Small intestine (tissue), 7 donors: ENCODE data around the gene COG7. TPM values are rescaled to one million over a fixed set of nuclear protein-coding genes. Genes with fewer than 3 reads are reported as not detected.
"Not testable (repeated sequence)": the region's sequence is repeated elsewhere in the genome, so short reads cannot be mapped to it uniquely, and the experiment has no call there.

Experiments
- DNase-seq, 2 donors: peaks; one replicate each; pipeline versions ENCODE4 v3.0.0 to v3.0.0-alpha.2; 2013
- FAIRE-seq: peaks from 2 replicates; lab custom pipeline; 2012; peaks lifted over from hg19 to GRCh38; lab: Jason Lieb, UNC
- H3K27ac ChIP-seq, 3 donors: one replicate each; pipeline ENCODE4 v1.5.1; 2013; ENCODE audit warnings: low read length in 2 of 3, mild to moderate bottlenecking in 2 of 3, control low read depth in 1 of 3, inconsistent platforms in 1 of 3, low read depth in 1 of 3, moderate library complexity in 1 of 3
- H3K27me3 ChIP-seq, 3 donors: one replicate each; pipeline ENCODE4 v1.6.1; 2013; ENCODE audit warnings: low read length in 3 of 3, inconsistent platforms in 1 of 3; ENCODE audit not compliant: control insufficient read depth in 3 of 3, insufficient read depth in 3 of 3
- H3K36me3 ChIP-seq, 3 donors: one replicate each; pipeline ENCODE4 v1.6.1; 2013; ENCODE audit warnings: low read length in 3 of 3, inconsistent platforms in 1 of 3, low read depth in 1 of 3, mild to moderate bottlenecking in 1 of 3, moderate library complexity in 1 of 3; ENCODE audit not compliant: control insufficient read depth in 3 of 3, insufficient read depth in 2 of 3
- H3K4me1 ChIP-seq, 3 donors: one replicate each; pipeline ENCODE4 v1.6.1; 2013; ENCODE audit warnings: low read length in 2 of 3, inconsistent platforms in 1 of 3, low read depth in 1 of 3, mild to moderate bottlenecking in 1 of 3, moderate library complexity in 1 of 3; ENCODE audit not compliant: control insufficient read depth in 3 of 3, insufficient read depth in 2 of 3
- H3K4me3 ChIP-seq, 3 donors: one replicate each; pipeline ENCODE4 v1.5.1; 2013; ENCODE audit warnings: low read length in 3 of 3, control low read depth in 1 of 3, inconsistent platforms in 1 of 3, low read depth in 1 of 3, mild to moderate bottlenecking in 1 of 3, moderate library complexity in 1 of 3
- H3K9me3 ChIP-seq, 2 donors: one replicate each; pipeline ENCODE4 v1.6.1; 2013; ENCODE audit warnings: low read depth in 1 of 2, low read length in 1 of 2; ENCODE audit not compliant: control insufficient read depth in 2 of 2, insufficient read depth in 1 of 2
- WGBS, 3 donors: extraction: QIAGEN DNeasy Blood & Tissue Kit; methylation state at CpG; one replicate each; pipeline ENCODE4 v1.1.7; 2013; 5-methylcytosine and 5-hydroxymethylcytosine counted together
- polyA plus RNA-seq, 4 donors: library from polyadenylated mRNA; stranded (reverse) in 3 of 4; unstranded in 1 of 4; fragments of 200-250 nt in 3 of 4; fragments of 120-200 nt in 1 of 4; gene quantifications; one replicate each; pipeline versions ENCODE4 v1.2.1 to v1.2.3, GENCODE V29; 2013
- donor health status: healthy with polysubstance abuse.
- donor health status: control.
- donor health status: control.
- donor health status: Bipolar disorder and iron deficiency.
- donor health status: healthy.

Gene COG7
- polyA plus RNA-seq, 4 donors = 15.7 to 21.9 (median 17.3) TPM

DNA sequence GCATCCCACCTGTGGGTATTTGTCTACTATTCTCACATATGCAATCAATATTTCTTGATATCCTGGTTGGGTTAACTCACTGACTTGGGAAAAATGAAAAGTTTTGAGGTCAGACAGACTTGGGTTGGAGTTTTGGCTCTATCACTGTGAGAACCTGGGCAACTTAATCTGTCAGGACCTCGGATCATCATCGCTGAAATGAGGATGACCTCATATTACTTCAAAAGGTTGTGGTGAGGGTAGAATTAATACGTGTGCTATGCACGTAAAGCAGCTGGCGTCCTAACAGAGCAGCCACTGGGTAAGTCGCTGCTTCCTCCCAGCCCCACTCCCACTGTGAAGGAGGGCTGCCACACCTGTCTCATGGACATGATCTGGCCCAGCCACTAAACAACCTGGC is 57.3 kb downstream of the COG7 start:
- Histone ChIP-seq H3K9me3 (no peaks in the 10 kb centered on the region), H3K27ac (no peak overlapping the region), H3K36me3 (peaks cover 15 to 57% (median 28%) of the 10 kb centered on the region in 3 donors), H3K4me3 (no peak overlapping the region), H3K27me3 (no peaks in the 10 kb centered on the region), H3K4me1 (no peaks in the 10 kb centered on the region)
- FAIRE-seq (no peak), DNase-seq (no peak)
- WGBS, 3 donors = 95 to 98% (median 96%) methylated on average over 6 of the region's 6 CpGs

DNA sequence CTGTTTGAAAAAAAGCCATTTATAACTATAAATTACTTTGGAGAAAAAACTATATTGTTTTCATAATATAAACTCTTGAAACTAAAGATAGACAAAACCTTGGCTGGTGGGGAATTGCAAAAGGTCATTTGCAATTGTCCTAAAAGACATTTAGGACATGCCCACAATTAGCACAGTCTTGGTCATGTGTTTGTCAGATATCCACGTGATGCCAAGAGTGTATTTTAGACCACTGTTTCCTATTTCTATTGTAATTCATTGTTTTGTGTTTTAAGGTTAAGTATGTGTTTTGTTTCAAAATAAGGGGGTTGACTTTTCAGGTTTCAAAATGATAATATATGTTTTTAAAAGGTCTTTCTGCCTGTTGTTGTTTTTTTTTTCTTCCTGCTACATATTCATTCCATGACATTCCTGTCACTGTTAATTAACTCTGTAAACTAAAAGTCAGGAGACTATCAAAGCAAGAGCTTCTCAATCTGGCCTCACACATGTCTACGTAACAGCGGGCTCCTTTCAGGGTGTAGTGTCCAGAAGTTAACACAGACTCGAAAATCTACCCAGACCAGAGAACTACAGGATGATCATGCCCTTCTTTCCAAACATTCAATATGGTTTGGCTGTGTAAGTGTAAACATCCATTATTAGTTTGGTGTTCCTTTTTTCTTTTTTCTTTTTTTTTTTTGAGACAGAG is 58.7 kb downstream of the COG7 start:
- Histone ChIP-seq H3K4me3 (no peak overlapping the region), H3K9me3 (no peaks in the 10 kb centered on the region), H3K4me1 (no peaks in the 10 kb centered on the region), H3K36me3 (peaks cover 16 to 58% (median 25%) of the 10 kb centered on the region in 3 donors), H3K27ac (no peak overlapping the region), H3K27me3 (no peaks in the 10 kb centered on the region)
- no peak for DNase-seq
- FAIRE-seq = no peak
- 74 to 95% (median 86%) methylated on average over 4 of the region's 4 CpGs for WGBS, 3 donors

GRCh38 chr16:23392223-23392600 is 60.8 kb downstream of the COG7 start:
- Histone ChIP-seq H3K4me3 (no peak overlapping the region), H3K27ac (no peak overlapping the region), H3K36me3 (peaks cover 16 to 52% (median 19%) of the 10 kb centered on the region in 3 donors), H3K9me3 (no peaks in the 10 kb centered on the region), H3K27me3 (no peaks in the 10 kb centered on the region), H3K4me1 (no peaks in the 10 kb centered on the region)
- DNase-seq (no peak), FAIRE-seq (no peak)
- 90 to 96% (median 94%) methylated on average over 6 of the region's 6 CpGs for WGBS, 3 donors

DNA sequence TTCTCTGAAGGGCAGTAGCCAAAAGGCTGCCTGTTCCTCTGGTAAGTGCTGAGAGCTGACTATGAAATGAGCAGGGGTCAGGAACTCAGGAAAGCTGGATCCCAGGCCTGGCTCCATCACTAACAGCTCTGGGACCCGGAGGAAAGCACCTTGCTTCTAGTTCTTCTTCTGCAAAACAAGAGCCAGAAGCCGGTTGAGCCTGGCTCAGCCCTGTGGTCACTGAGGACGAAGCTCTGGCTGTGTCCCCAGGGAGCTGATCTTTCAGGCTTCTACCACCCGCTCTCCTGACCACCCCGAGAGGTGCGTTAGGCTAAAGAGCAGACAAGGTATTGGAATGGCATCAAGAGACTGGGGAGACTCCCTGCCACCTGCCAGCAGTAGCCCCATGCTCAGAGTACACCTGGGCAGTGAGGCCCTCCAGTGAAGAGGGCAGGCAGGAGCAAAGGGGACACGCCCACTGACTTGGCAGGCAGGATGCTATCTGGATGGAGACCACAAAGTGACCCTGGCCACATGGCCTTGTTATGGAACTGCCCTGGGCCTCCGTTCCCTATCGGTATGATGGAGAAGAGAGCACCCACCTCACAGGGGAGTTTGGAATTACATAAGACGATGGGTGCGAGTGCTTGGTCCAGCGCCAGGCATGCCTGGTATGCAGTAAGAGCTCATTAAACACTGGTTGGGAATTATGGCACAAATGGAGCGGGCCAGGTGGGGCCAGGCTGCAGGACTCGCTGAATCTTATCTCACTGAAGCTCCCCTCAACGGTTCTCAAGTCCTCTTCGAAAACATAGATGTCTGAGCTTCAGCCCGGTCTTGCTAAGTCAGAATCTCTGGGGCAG is 61.4 kb downstream of the COG7 start:
- DNase-seq = no peak
- 94 to 96% (median 95%) methylated on average over 17 of the region's 17 CpGs for WGBS, 3 donors

DNA sequence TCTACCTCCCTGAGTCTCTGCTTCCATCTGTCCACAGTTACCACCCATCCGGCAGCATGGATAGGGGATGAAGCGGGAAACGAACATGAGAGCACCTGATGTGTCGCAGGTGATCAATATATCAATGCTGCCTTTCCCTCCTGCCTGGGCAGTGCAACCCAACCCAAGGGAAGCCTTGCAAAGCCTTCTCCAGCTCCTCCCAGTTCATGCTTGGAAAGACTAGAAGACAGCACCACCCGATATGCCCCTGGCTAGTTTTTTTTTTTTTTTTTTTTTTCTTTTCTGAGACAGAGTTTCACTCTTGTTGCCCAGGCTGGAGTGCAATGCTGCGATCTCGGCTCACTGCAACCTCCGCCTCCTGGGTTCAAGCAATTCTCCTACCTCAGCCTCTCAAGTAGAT is 63.1 kb downstream of the COG7 start:
- H3K27me3 ChIP-seq, H3K4me1 ChIP-seq, FAIRE-seq, H3K9me3 ChIP-seq, DNase-seq, H3K27ac ChIP-seq, H3K4me3 ChIP-seq: not testable (repeated sequence)
- H3K36me3 ChIP-seq = peaks cover 13 to 39% (median 17%) of the 10 kb centered on the region in 3 donors
- WGBS, 3 donors = 95 to 96% (median 95%) methylated on average over 8 of the region's 8 CpGs

More for the DNA sequence above, 61.4 kb downstream of the COG7 start:
- Histone ChIP-seq H3K27ac (no peak overlapping the region), H3K27me3 (no peaks in the 10 kb centered on the region), H3K36me3 (peaks cover 15 to 47% (median 19%) of the 10 kb centered on the region in 3 donors), H3K4me3 (no peak overlapping the region), H3K4me1 (no peaks in the 10 kb centered on the region), H3K9me3 (no peaks in the 10 kb centered on the region)
- FAIRE-seq = no peak

GRCh38 chr16:23389201-23389600 is 63.8 kb downstream of the COG7 start:
- WGBS, 3 donors = 89 to 93% (median 92%) methylated on average over 5 of the region's 5 CpGs
- H3K27ac ChIP-seq = no peak overlapping the region
- peaks cover 13 to 39% (median 17%) of the 10 kb centered on the region in 3 donors for H3K36me3 ChIP-seq
- H3K4me3 ChIP-seq = no peak overlapping the region
- FAIRE-seq (no peak), DNase-seq (no peak)
- no peaks in the 10 kb centered on the region for H3K27me3 ChIP-seq
- no peaks in the 10 kb centered on the region for H3K9me3 ChIP-seq
- H3K4me1 ChIP-seq = no peaks in the 10 kb centered on the region

- H3K36me3 ChIP-seq = peaks cover 13 to 39% (median 17%) of the 10 kb centered on the region in 3 donors
- no peak for FAIRE-seq
- no peaks in the 10 kb centered on the region for H3K4me1 ChIP-seq
Measured at GRCh38 chr16:23388786-23389185, 64.2 kb downstream of the COG7 start.

GRCh38 chr16:23387666-23388065 is 65.3 kb downstream of the COG7 start:
- H3K4me3 ChIP-seq = no peak overlapping the region

More at GRCh38 chr16:23388786-23389185, 64.2 kb downstream of the COG7 start:
- no peaks in the 10 kb centered on the region for H3K27me3 ChIP-seq
- DNase-seq = no peak
- H3K9me3 ChIP-seq = no peaks in the 10 kb centered on the region
- H3K27ac ChIP-seq = no peak overlapping the region
- 91 to 93% (median 92%) methylated on average over 15 of the region's 15 CpGs for WGBS, 3 donors
- no peak overlapping the region for H3K4me3 ChIP-seq

More at GRCh38 chr16:23387666-23388065, 65.3 kb downstream of the COG7 start:
- no peak for FAIRE-seq
- DNase-seq = no peak
- H3K27me3 ChIP-seq = no peaks in the 10 kb centered on the region
- H3K36me3 ChIP-seq = peaks cover 13 to 36% (median 13%) of the 10 kb centered on the region in 3 donors
- 90 to 92% (median 92%) methylated on average over 8 of the region's 8 CpGs for WGBS, 3 donors
- no peaks in the 10 kb centered on the region for H3K9me3 ChIP-seq
- no peaks in the 10 kb centered on the region for H3K4me1 ChIP-seq
- no peak overlapping the region for H3K27ac ChIP-seq
